Erythroblast (primary cell): Measurements from ENCODE around the gene CPED1.
"Not testable (repeated sequence)": the region's sequence is repeated elsewhere in the genome, so short reads cannot be mapped to it uniquely, and the experiment has no call there.

ENCODE experiments used
- DNase-seq, 2 experiments: peaks; one replicate each; lab custom pipeline; 2025; lab: John Stamatoyannopoulos, UW
- GATA1 ChIP-seq: IDR thresholded peaks from 2 replicates; pipeline ENCODE4 v1.6.1; 2011; ENCODE audit warnings: low read depth, mild to moderate bottlenecking, control low read depth, low read length, moderate library complexity
- POLR2A ChIP-seq: IDR thresholded peaks from 2 replicates; pipeline ENCODE4 v1.6.1; 2011; ENCODE audit warnings: mild to moderate bottlenecking, low read length

The CPED1 gene

GRCh38 chr7:120996988-120997345, 8.5 kb downstream of the CPED1 start:
- no peak for TF ChIP-seq GATA1
- no peak for TF ChIP-seq POLR2A
- no peak for DNase-seq

- TF ChIP-seq POLR2A (no peak), GATA1 (no peak)
- no peak for DNase-seq
Observed at GRCh38 chr7:120997882-120998474, 9.5 kb downstream of the CPED1 start.

- DNase-seq = no peak
- TF ChIP-seq POLR2A = no peak
- no peak for TF ChIP-seq GATA1
Observed at GRCh38 chr7:120998520-120998919, 10.0 kb downstream of the CPED1 start.

- DNase-seq = no peak
- TF ChIP-seq POLR2A = no peak
- no peak for TF ChIP-seq GATA1
Observed at GRCh38 chr7:120998996-120999565, 10.6 kb downstream of the CPED1 start.

DNA sequence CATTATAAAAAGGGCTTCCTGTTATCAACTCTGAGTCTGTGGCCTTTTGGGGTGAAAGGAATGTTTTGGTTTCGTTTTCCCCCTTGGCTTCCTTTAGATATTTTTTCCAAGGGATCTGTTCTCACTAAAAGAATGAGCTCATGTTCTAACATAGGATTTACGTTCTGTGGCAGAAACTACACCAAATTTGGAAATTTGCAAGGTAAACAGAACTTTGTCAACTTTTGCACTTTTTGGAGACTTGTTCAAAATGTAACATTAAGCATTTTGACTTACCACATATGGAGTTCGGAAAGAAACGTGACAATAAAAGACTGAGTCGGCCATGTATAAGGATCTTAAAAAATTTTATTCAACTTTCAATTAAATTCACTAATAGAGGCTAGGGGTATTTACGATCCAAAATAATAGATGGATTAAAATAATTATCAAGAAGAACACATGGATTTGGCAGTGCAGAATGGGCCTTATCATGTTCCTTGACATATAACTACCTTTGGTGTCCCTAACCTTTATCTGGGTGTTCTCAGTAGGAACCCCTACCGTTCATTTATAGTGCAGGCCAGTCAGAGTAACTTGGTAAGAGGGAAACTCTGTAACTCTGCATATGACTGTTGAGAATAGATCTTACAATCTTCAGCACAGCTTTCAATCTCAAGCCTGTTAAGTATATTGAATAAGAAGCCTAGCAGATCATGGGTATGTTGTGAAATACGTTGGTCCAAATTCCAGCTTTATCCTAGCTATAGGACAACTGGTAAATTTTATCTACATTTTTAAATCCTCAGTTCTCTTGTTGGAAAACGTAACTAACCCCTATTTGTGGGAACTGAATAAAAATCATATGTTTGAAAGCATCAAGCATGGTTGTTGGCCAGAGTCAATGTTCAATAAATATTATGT, 11.8 kb downstream of the CPED1 start:
- no peak for TF ChIP-seq GATA1
- TF ChIP-seq POLR2A = no peak
- peak; percentile 65 to 66 for DNase-seq

DNA sequence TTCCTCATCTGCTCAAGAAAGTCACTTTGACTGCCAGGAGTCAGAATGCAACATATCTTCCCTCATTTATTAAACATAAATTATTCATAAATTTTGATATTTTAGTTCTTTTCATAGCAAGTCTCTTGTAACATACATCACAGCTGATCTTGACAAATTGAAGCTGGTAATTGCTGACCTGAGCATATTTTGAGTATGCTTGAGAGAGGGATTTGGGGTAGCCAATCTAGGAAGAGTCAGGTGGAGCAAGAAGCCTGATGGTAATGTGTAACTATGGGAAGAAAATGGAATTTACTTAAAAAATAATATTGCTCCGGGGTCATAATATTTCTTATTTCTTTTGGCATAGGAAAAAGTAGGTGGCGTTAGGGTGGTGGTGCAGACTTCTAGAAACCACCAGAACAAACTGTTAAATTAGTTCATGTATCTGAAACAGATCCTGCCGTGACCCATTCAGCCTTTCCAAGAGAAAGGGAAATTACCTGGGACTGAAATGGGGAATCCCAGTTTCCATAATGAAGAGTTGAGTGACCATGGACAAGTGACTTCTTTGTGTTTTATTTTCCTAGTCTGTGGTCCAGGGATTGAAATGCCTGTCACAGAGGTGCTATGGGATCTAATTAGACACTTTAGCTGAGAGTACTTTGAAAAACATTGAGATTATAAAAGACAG, 12.9 kb downstream of the CPED1 start:
- DNase-seq = no peak
- TF ChIP-seq POLR2A (no peak), GATA1 (no peak)

- no peak for DNase-seq
- TF ChIP-seq POLR2A = no peak
- TF ChIP-seq GATA1 = no peak
Observed at GRCh38 chr7:121002048-121002756, 13.7 kb downstream of the CPED1 start.

DNA sequence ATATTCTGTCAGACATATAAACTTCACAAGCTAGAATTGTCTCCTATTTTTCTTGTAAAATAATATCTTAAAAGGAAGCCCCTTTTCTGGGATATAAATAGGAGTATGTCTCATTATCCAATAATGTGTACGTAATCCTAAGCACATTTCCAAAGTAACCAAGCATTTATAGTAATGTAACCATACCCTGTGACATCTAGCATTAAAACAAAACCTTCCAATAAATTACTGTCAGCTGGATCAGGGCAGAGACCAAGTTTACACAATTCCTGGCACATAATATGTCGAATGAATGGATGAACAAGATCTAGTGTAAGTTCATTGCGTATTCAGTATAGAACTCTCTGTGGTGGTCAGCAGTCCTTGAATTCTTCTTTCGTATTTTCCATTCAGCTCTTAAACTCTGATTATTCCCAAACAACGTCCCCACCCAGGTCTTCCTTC, 14.3 kb downstream of the CPED1 start:
- no peak for DNase-seq
- no peak for TF ChIP-seq POLR2A

DNA sequence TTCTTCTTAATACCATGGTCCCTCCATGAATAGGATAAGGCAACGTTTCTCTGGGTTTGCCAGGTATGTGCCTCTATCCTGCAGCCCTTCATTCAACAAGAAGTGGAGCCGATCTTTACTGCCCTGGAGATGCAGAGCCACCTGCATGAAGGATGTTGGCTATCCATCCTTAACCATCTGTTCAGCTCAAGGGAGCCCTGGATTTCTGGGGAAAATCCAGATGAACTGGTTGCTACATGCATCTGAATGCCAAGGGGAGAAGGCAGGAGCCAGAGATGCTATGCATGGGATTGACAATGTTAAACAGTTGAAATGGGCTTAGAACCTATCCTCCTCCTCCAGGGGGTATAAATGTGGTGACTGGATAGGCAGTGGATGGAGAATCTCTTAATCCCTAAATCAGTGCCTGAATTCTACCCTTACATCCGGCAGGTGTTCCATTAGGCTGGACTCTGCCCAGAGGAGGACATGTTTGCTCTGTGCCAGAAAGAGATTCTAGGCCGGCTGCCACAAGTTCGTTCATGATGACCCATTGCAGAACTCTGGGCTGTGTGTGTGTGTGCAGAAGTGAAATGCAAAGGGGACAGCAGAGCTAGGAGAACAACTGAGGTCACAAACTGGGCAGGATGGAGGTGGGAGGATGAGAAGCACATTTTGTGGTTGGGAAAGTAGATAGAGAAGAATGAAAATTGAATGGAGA, 15.6 kb downstream of the CPED1 start:
- DNase-seq = no peak

DNA sequence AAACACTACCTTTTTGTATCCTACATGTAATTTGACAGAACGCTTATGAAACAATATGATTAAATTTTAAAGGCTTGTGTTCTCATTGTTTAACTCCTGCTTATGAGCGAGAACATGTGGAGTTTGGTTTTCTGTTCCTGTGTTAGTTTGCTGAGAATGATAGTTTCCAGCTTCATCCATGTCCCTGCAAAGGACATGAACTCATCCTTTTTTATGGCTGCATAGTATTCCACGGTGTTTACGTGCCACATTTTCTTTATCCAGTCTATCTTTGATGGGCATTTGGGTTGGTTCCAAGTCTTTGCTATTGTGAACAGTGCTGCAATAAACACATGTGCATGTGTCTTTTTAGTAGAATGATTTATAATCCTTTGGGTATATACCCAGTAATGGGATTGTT, 16.5 kb downstream of the CPED1 start:
- not testable (repeated sequence) for DNase-seq

More for the DNA sequence above, 15.6 kb downstream of the CPED1 start:
- TF ChIP-seq GATA1 (no peak), POLR2A (no peak)

DNA sequence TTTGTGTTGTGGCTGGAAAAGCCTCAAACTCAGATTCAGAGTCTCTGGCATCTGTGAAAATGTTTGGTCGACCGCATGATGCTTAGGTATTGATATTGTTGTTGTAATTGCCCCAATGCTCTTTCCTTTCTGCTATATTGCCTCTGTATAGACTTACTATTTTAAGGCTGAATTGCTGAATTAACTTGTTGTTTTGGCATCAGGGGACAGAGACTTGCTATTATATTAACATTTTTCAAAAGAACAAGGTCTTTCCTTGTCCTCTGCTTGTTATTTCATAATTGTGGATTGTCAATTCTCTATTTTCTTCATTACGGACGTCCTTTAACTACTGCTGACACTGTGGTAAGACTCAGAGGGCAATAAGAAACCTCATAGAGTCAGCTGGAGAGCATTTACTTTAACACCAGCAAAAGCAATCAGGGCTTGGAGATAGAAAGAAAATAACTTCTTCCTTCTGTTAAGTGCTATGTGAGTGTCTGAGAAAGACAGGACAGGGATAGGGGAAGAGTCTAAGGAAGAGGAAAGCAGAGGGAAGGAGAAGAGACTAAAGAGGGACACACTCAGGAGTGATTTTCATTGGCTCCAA, 17.6 kb downstream of the CPED1 start:
- TF ChIP-seq POLR2A = no peak
- no peak for TF ChIP-seq GATA1
- no peak for DNase-seq

GRCh38 chr7:121006711-121007315, 18.3 kb downstream of the CPED1 start:
- TF ChIP-seq GATA1 (no peak), POLR2A (no peak)
- DNase-seq = peak in 1 of 2 experiments; percentile 11
